SK-N-SH (cell line): Measurements from ENCODE around the gene CLCC1.

Experiments used
- CHD2 ChIP-seq: fragments of 150-350 bp; IDR thresholded peaks from 2 replicates; pipeline ENCODE4 v1.6.1; 2018; ENCODE audit warnings: low read length; ENCODE audit not compliant: partially characterized antibody
- CTCF ChIP-seq: fragments of 200-600 bp; sonication (generic); IDR thresholded peaks from 2 replicates; pipeline ENCODE4 v1.6.1; 2017; ENCODE audit warnings: antibody characterized with exemption, mild to moderate bottlenecking, moderate library complexity
- EZH2phosphoT487 ChIP-seq: fragments of 200-600 bp; sonication (generic); IDR thresholded peaks from 2 replicates; pipeline ENCODE4 v1.6.1; 2017; ENCODE audit warnings: low read depth, mixed run types, mild to moderate bottlenecking, antibody characterized with exemption, moderate library complexity, borderline replicate concordance
- FOXM1 ChIP-seq: IDR thresholded peaks from 2 replicates; pipeline ENCODE4 v1.4.0; 2012; ENCODE audit warnings: low read depth, mild to moderate bottlenecking
- GATA2 ChIP-seq: sonication (generic); formaldehyde crosslinking; IDR thresholded peaks from 2 replicates; pipeline ENCODE4 v1.5.0; 2020; ENCODE audit warnings: mild to moderate bottlenecking, missing genetic modification reagents
- JUND ChIP-seq: IDR thresholded peaks from 2 replicates; pipeline ENCODE4 v1.4.0; 2012
- MAX ChIP-seq: IDR thresholded peaks from 2 replicates; pipeline ENCODE4 v1.4.0; 2012; ENCODE audit warnings: low read depth
- MXI1 ChIP-seq: IDR thresholded peaks from 2 replicates; pipeline ENCODE4 v1.6.1; 2012; ENCODE audit warnings: mild to moderate bottlenecking, low read depth, low read length, improper control_type of control experiment
- NRF1 ChIP-seq: IDR thresholded peaks from 2 replicates; pipeline ENCODE4 v1.6.1; 2012; ENCODE audit warnings: low read depth, mild to moderate bottlenecking, low read length
- PBX3 ChIP-seq: IDR thresholded peaks from 2 replicates; pipeline ENCODE4; 2012
- RAD21 ChIP-seq: IDR thresholded peaks from 2 replicates; pipeline ENCODE4 v1.6.1; 2012; ENCODE audit warnings: mild to moderate bottlenecking, low read length
- RCOR1 ChIP-seq: fragments of 150-350 bp; IDR thresholded peaks from 2 replicates; pipeline ENCODE4 v1.6.1; 2017; ENCODE audit warnings: antibody characterized with exemption, low read length
- RFX5 ChIP-seq: IDR thresholded peaks from 2 replicates; pipeline ENCODE4 v1.6.1; 2012; ENCODE audit warnings: mild to moderate bottlenecking, improper control_type of control experiment, low read length
- SMC3 ChIP-seq: IDR thresholded peaks from 2 replicates; pipeline ENCODE4 v1.6.1; 2012; ENCODE audit warnings: low read depth, low read length, improper control_type of control experiment

- no peak for TF ChIP-seq CTCF
- TF ChIP-seq MXI1 = no peak
- TF ChIP-seq RCOR1 = no peak
- TF ChIP-seq GATA2 = no peak
- TF ChIP-seq PBX3 = no peak
- no peak for TF ChIP-seq RAD21
- TF ChIP-seq EZH2phosphoT487 = no peak
- TF ChIP-seq RFX5 = no peak
- TF ChIP-seq MAX = no peak
- TF ChIP-seq SMC3 = no peak
- no peak for TF ChIP-seq CHD2
- TF ChIP-seq NRF1 = no peak
- TF ChIP-seq JUND = no peak
- no peak for TF ChIP-seq FOXM1
Observed at GRCh38 chr1:108953452-108953851, 9.8 kb downstream of the CLCC1 start.
